ENCODE results near the gene SLC22A14.
A peak's percentile ranks its signal among the peaks of the same experiment; 100 is the strongest.
"Not testable (repeated sequence)": the region's sequence is repeated elsewhere in the genome, so short reads cannot be mapped to it uniquely, and the experiment has no call there.

Gene SLC22A14

DNA sequence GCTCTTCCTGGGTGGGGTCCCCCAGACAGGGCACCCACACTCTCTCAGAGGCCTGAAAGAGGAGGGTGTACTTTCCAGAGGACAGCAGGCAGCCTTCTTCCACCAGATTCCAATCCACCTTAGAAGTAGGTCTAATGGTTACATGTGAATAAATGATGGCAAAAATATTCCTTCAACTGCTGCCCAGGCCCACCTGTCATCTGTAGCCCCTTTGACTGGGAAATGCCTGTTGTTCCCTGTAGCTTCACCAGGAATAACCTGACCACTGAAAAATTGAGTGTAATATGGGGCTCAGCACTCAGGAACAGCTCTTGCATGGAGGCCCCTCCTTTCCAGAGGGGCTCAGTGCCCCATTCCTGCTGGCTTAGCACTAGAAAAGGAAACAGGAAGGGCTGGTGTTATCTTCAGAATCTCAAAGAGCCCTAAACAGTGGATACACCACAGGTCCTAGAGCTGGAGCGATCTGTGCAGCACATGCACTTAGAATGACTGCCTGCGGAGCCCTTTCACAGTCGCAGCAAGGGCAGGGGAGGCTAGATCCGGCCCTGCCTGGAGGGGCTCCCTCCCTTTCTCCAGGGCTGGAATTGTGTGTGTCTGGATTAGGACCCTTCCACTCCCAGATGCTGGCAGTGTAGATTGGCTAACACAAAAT is 32.1 kb downstream of the SLC22A14 start:
- no peak for DNase-seq

DNA sequence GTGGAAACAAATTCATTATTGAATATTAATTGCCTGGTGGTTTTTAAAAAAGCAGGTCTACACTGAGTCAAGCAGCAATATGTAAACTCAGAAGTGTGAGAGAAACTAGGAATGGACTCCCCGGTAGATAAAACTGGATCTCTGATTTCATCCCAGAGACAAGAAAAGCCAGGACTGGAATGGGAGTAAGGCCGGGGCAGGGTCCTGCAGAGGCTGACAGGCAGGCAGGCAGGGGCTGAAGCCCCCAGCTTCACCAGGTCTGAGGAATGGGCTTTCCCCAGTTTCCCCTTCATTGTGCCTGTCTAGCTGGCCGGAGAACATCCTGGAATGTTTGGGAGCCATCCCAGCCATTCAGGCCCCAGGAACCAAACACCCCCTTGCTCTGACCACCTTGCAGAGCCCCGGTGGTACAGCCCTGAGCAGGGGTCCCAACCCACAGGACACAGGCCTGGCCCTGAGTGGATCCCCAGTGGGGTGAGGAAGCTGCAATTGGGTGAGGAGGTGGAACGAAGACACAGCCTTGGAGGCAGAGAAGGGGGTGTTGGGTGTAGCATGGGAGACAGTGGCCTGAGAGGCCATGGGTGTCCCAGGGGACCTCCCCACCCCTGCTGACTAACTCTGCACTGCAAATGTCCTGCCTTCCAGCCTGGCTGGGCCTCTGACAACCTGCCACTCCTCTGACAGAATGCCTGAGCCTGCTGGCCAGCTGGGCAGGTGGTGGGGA is 32.8 kb downstream of the SLC22A14 start:
- no peak for DNase-seq

- DNase-seq: no peak
These were observed 33.6 kb downstream of the SLC22A14 start for GRCh38 chr3:38315488-38316230.

DNA sequence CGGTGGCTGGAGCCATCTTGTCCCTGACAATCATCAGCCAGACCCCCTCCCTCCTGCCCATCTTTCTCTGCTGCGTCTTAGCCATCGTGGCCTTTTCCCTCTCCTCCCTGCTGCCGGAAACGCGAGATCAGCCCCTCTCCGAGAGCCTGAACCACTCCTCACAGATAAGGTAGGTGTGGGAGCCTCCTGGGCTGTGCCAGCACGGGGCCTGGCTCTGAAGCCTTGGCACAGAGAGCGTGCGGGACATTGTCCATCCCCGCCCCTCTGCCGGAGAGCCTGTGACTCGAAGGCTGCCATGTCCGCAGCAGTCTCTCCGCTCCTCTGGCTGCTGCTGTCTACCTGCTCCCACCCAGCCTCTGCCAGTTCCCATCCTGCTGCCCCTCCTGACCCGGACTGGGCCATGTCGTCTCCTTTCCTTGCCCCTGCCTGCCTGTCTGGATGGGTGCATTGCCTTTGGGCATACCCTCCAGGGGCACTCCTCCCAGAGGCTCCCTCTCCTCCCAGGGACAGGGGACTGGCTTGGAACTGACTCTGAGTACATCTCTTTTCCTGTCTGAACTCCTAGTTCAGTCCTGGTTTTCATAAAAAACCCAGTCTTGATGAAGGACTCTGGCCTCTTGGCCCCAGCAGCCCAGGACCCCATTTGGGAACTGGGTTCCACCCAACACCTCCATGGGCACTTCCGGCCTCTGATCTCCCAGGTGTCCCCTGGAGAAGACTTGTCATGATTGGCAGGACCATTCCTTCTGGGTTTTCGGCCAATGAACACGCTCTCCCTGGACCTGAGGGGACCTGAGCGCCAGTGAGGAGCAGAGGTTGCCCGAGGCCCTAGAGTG is 34.5 kb downstream of the SLC22A14 start:
- DNase-seq: no peak

DNA sequence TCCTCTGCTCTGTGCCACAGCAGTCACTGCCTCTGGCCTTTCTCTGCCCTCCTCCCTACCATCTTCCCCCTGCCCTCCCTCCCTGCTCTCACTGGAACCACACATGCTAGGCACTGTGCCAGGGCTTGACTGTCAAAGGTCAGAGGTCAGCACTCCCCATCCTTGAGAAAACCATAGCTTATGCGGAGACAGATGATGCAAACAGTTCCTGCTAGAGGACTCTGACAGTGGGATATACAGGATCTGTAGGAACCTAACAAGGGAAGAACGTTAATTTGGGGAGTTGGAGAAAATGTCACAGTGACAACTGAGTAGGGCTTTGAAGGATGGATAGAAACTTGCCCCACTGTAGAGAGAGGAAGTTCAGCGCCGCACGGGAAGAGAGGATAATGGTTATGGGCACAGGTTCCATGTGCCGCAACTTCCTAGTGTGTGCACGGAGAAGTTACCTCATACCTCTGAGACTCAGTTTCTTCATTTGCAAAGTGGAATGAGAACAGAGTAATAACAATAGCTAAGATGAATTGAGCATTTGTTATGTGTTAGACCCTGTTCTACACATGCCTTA is 35.2 kb downstream of the SLC22A14 start:
- DNase-seq: no peak

- DNase-seq: no peak
These were observed 36.9 kb downstream of the SLC22A14 start for GRCh38 chr3:38318766-38319671.

DNA sequence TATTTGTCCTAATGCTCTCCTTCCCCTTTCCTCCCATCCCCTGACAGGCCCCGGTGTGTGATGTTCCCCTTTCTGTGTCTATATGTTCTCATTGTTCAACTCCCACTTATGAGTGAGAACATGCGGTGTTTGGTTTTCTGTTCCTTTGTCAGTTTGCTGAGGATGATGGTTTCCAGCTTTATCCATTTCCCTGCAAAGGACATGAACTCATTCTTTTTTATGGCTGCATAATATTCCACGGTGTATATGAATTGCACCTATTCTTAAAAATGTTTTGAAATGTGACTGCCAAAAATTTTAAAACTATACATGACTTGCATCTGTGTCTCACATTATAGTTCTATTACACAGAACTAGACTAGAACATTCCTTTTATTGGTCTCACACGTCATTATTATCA is 38.5 kb downstream of the SLC22A14 start:
- not testable (repeated sequence) for DNase-seq

DNA sequence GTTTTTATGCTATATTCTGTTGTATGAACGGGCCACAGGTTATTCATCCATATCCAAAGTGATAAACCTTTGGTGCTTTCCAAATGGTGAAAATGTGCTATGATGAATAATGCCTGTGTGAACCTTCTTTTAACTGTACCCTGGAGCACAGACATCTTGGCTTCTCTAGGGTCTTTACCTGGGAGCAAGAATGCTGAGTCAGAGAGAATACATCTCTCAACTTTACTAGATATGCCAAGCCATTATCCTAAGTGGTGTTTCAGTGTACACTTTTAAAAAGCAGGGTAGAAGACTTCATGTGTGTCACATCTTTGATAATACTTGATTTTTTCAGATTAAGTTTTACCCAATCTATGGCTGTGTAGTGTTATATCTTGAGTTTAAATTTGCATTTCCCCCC is 41.0 kb downstream of the SLC22A14 start:
- no peak for DNase-seq

GRCh38 chr3:38325256-38325655 is 43.2 kb downstream of the SLC22A14 start:
- DNase-seq: no peak

GRCh38 chr3:38327335-38328009 is 45.4 kb downstream of the SLC22A14 start:
- DNase-seq: peak; percentile 16

- no peak for DNase-seq
These were observed 49.3 kb downstream of the SLC22A14 start for GRCh38 chr3:38331257-38332022.

DNA sequence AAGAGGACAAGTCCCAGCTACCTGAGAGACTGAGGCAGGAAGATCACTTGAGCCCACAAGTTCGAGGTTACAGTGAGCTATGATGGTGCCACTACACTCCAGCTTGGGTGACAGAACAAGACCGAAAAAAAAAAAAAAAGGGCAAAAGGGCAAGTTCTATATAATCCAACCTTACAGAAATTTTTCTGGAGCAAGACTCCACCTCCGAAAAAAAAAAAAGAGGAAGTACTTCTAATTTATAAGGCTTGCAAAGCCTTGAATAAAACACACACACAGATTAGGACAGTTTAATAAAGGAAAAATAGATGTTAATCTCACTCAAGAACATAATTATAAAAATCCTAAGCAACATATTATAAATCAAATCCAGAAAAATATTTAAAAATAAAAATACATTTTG is 50.1 kb downstream of the SLC22A14 start:
- no peak for DNase-seq

- DNase-seq: peak; percentile 75
These were observed 52.3 kb downstream of the SLC22A14 start for GRCh38 chr3:38334142-38335055.

GRCh38 chr3:38335263-38335662 is 53.2 kb downstream of the SLC22A14 start:
- DNase-seq: no peak

GRCh38 chr3:38337703-38338102 is 55.6 kb downstream of the SLC22A14 start:
- DNase-seq: no peak

DNA sequence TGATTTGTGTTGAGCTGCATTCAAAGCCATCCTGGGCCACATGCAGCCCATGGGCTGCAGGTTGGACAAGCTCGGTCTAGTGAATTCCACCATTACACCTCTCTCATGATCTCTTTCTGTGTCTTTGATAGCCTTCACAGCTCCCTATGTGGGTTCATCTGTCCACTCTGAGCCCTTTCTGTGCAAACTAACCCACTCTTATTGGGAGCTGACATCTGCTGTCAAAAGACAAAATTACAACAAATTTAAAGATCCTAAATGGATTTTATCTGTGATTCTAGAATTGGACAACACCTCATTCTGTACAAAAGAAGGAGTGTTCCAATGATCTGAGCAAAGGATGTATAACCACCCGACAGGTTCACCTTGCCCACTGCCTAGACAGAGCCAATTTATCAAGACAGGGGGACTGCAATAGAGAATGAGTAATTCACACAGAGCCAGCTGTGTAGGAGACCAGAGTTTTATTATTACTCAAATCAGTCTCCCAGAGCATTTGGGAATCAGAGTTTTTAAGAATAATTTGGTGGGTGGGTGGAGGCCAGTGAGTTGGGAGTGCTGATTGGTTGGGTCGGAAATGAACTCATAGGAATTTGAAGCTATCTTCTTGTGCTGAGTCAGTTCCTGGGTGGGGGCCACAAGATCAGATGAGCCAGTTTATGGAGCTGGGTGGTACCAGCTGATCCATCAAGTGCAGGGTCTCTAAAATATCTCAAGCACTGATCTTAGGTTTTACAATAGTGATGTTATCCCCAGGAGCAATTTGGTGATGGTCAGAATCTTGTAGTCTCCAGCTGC is 61.9 kb downstream of the SLC22A14 start:
- DNase-seq: peak; percentile 51

DNA sequence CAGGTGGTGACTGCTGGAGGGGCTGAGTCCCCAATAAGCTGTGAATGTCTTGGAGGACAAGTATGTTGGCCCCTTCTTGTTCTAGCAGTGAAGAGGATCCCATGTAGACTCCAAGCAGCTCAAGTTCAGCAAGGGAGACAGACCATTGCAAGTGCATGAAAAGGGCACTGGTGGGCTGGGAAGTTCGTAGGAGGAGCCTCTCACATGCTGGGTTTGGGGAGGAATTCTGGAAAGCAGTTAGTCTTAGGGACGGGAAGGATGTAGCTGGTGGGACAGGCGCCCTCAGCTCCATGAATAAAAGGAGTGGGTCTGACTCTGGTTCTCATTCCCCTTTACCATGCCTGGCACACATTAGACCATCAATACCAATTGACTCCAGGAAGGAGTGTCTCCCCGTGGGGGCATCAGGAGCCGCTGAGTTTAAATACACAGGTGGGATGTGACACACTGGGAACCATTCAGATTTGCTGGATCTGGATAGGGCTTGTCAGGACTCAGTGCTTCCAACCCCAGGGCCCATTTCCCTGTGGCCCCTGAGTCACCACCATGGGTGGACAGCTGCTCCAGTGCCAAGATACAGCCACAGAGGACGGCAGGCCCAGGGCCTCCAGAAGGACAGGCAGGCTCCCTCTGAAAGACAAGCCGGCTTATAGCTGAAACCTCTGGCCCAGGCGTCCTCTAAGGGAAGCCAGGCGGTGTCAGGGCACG is 63.9 kb downstream of the SLC22A14 start:
- DNase-seq: no peak

All from NCI-H226 (cell line).